ENCODE results near the gene CHMP4A. TPM values are rescaled to one million over a fixed set of nuclear protein-coding genes. Genes with fewer than 3 reads are reported as not detected.

CHMP4A gene
- total RNA-seq, 1 donor from 2014 or later = 5.3 TPM

- no peak for DNase-seq (ENCODE audit: low spot score)
Measured at GRCh38 chr14:24179961-24180796, 33.1 kb downstream of the CHMP4A start.

GRCh38 chr14:24179294-24179960 lies 33.9 kb downstream of the CHMP4A start:
- DNase-seq (ENCODE audit: low spot score) = no peak

- no peak for DNase-seq (ENCODE audit: low spot score)
Measured at GRCh38 chr14:24178399-24179178, 34.7 kb downstream of the CHMP4A start.

GRCh38 chr14:24177891-24178290 lies 35.4 kb downstream of the CHMP4A start:
- DNase-seq (ENCODE audit: low spot score) = no peak

GRCh38 chr14:24177041-24177825 lies 36.1 kb downstream of the CHMP4A start:
- DNase-seq (ENCODE audit: low spot score) = no peak

GRCh38 chr14:24176599-24176998 lies 36.7 kb downstream of the CHMP4A start:
- no peak for DNase-seq (ENCODE audit: low spot score)

- DNase-seq (ENCODE audit: low spot score) = no peak
Measured at GRCh38 chr14:24172871-24173281, 40.4 kb downstream of the CHMP4A start.

GRCh38 chr14:24172261-24172860 lies 40.9 kb downstream of the CHMP4A start:
- DNase-seq (ENCODE audit: low spot score) = no peak

- peak; percentile 97 for DNase-seq (ENCODE audit: low spot score)
Measured at GRCh38 chr14:24171422-24172260, 41.6 kb downstream of the CHMP4A start, which contains the start of gene REC8. TSS of gene REC8 (plus strand) at chr14:24172080. CDS start at chr14:24172553, 473 bp downstream.

- DNase-seq (ENCODE audit: low spot score) = no peak
Measured at GRCh38 chr14:24167469-24168114, 45.7 kb downstream of the CHMP4A start.

GRCh38 chr14:24165785-24166184 lies 47.5 kb downstream of the CHMP4A start:
- DNase-seq (ENCODE audit: low spot score) = no peak

- no peak for DNase-seq (ENCODE audit: low spot score)
Measured at GRCh38 chr14:24164518-24164991, 48.7 kb downstream of the CHMP4A start.

GRCh38 chr14:24162093-24162492 lies 51.2 kb downstream of the CHMP4A start:
- DNase-seq (ENCODE audit: low spot score) = no peak

GRCh38 chr14:24160850-24161804 lies 52.2 kb downstream of the CHMP4A start, which contains the start of gene IRF9:
TSS of gene IRF9 (plus strand) at chr14:24161265. CDS start at chr14:24162145, 880 bp downstream.
- peak; percentile 97 for DNase-seq (ENCODE audit: low spot score)

GRCh38 chr14:24160499-24160849 lies 52.8 kb downstream of the CHMP4A start:
- DNase-seq (ENCODE audit: low spot score) = no peak

GRCh38 chr14:24159777-24160498 lies 53.4 kb downstream of the CHMP4A start:
- DNase-seq (ENCODE audit: low spot score) = no peak

All from umbilical cord (tissue), 2 donors.